Posterior cingulate gyrus (tissue), 11 donors: ENCODE measurements around the gene IL1RAP.
"Not testable (repeated sequence)": the region's sequence is repeated elsewhere in the genome, so short reads cannot be mapped to it uniquely, and the experiment has no call there.

Experiments used
- DNase-seq, 10 donors: peaks; one replicate each; pipeline versions ENCODE4 v3.0.0 to v3.0.0-alpha.2; 2020 to 2021; ENCODE audit warnings: mixed read lengths in 3 of 10
- intact Hi-C: fragments of 100-400 bp; cut with DNase I; formaldehyde crosslinking; loops from one replicate; pipeline ENCODE4 v1.15.1; 2023

IL1RAP gene, protein sequence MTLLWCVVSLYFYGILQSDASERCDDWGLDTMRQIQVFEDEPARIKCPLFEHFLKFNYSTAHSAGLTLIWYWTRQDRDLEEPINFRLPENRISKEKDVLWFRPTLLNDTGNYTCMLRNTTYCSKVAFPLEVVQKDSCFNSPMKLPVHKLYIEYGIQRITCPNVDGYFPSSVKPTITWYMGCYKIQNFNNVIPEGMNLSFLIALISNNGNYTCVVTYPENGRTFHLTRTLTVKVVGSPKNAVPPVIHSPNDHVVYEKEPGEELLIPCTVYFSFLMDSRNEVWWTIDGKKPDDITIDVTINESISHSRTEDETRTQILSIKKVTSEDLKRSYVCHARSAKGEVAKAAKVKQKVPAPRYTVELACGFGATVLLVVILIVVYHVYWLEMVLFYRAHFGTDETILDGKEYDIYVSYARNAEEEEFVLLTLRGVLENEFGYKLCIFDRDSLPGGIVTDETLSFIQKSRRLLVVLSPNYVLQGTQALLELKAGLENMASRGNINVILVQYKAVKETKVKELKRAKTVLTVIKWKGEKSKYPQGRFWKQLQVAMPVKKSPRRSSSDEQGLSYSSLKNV

GRCh38 chr3:190513409-190514370, at the start of gene IL1RAP:
IL1RAP (plus strand) TSS chr3:190514085; CDS start chr3:190564290, 50,205 bp downstream.
- peak; percentile 71 to 98 (median 86) for DNase-seq
- intact Hi-C loops, result no loop called here

DNA sequence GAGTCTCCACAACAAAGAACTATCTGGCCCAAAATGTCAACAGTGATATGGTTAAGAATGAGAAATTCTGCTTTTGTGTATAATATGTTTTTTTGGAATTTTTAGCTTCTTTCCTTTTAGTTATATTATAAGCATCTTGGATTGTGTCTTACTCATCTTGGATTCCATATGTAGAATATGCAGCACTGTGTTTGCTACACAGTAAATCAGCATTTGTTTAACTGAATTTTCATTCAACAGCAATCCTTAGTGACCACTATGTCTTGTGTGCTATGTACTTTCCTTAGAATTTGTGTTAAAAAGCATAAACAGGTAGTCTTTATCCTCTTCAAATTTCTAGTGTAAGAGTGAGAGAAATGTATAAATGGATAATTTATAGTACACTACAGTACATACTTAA, 46.0 kb upstream of the IL1RAP start:
- no peak for DNase-seq
- intact Hi-C loops, result no loop called here

DNA sequence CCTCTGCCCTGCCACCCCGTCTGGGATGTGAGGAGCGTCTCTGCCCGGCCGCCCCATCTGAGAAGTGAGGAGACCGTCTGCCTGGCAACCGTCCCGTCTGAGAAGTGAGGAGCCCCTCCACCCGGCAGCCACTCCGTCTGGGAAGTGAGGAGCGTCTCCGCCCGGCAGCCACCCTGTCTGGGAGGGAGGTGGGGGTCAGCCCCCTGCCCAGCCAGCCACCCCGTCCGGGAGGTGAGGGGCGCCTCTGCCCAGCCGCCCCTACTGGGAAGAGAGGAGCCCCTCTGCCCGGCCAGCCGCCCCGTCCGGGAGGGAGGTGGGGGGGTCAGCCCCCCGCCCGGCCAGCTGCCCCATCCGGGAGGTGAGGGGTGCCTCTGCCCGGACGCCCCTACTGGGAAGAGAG, 40.6 kb upstream of the IL1RAP start:
- DNase-seq, result peak in 1 of 10 donors; percentile 77
- intact Hi-C loops, result not testable (repeated sequence)

DNA sequence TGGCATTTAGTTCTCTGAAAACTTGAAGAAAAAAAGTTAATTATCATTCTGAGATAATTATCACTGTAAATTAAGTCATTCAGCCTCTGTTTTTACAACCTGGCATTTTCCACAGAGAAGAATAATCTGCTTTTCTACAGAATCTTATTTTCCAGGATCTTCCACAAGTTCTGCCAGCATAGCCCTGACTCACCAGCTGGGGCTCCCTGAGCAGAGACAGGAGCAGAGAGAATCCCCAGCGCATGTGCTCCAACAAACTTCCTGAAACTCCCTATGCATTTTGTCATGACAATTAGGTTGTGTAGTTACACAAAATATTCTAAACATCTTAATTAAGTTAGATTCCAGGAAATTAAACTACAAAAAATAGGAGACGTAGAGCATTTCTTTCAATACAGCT, 32.1 kb upstream of the IL1RAP start:
- intact Hi-C loops, result no loop called here
- DNase-seq, result peak in 1 of 10 donors; percentile 62

DNA sequence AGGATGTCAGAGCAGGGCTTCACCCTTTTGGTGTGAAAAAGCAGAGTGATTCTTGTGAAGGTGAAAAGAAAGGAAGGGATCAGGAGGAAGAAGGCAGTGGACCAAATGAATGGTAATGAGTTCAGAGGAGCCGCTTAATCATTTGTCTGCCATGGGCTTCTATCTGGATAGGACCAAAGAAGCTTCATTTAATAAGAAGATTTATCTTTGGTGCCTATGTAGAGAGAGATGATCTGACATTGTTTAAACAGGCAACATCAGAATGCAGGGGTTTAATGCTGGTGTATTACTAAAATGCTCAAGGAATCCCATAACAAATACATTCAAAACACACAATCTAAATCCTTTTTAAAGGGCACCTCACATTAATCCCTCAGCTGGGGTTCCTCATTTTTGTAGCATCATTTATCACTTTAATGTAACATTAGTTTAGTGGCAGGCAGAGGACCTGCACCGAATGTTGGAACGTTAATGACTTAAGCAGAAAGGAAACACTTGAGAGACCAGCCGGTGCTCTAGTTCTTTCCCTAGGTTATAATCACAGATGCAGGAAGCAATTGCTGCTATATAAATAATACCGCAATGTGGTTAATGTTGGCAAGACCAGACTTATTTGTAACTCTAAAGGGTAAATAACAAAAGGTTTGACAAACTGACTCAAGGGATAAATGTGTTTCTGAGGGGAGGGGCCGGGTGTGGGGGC, 27.9 kb upstream of the IL1RAP start:
- DNase-seq, result no peak
- intact Hi-C loops, result no loop called here

DNA sequence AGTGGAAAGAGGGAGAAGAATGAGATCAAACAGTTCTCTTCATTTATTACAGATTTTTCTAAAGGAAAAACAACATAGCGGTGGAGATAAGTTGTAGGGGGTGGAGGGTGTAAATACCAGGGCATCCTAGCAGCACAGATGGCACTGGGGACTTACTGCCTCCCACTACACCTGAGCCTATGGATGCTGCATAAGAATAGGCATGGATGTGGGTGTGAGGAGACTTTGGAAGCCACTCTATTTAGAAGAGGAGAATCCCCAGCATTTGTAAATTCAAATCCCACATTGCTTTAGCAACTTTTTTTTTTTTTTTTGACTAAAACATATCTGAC, 27.4 kb upstream of the IL1RAP start:
- intact Hi-C loops, result no loop called here
- DNase-seq, result peak in 5 of 10 donors; percentile 9 to 73 (median 68)

DNA sequence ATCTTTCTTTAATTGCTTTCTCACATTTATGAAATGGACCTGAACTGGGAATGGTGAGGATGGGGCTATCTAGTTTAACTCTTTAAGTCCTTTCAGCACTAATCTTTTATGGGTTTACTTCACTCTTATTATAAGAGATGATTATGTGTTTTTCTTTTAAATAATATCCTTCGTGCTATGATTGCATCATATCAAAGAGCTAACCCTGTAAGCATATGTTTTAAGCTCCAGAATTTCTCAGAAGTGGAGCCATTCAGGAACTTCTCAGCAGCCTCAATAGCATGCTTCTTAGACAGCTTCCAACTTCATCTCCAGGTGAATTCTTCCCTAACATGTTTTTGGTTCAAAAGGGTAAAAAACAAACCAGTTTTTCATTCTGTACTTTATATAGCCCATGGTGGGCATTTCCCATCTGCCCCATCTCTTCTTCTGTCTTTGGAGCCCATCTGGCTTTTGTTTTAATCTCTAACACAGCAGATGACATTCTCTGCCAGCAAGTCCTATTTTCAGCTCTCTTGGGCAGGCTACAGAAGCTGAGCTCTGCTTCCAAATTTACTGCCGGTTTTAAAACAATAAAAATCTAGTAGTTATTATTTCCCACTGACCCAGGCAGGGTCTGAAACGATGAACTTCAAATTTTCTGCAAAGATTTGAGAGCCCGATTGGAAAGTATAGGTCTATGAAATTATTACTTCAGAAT, 26.8 kb upstream of the IL1RAP start:
- intact Hi-C loops, result no loop called here
- DNase-seq, result no peak

GRCh38 chr3:190491533-190492054, 22.3 kb upstream of the IL1RAP start:
- intact Hi-C loops, result no loop called here
- DNase-seq, result no peak

DNA sequence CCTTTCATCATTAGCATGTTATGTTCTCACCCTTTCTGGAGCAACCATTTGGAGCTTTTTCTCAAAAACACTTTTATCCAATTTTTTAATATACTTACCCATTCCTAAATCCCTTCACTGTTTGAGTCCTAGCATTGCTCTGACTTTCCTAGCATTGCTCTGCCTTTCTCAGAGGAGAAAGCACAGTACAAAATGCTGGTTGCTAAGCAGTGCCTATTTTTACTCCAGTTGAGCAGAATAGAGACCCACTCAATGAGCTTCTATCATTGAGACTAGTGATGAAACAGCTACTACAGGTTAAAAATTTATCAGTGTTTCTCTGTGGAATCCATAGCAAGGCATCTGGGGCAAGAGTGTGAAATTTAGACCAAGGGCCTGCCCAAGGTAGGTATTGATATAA, 21.8 kb upstream of the IL1RAP start:
- intact Hi-C loops, result no loop called here
- DNase-seq, result no peak

DNA sequence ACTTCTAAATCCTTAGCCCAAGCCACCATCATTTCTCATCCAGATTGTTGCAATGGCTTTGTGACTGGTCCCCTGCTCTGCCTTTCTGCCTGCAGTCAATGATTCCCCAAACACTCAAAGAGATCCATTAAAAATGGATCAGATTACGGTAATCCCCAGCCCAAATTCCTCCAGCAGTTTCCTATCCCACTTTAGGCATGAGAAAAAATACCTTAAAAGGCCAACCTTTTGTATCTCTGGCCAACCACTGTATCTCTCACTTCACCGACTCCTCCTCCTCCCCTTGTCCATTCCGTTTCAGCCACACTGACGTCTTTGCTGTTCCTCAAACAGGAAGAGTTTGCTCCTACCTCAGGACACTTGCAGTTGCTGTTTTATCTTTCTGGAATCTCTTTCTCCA, 20.9 kb upstream of the IL1RAP start:
- intact Hi-C loops, result no loop called here
- no peak for DNase-seq

GRCh38 chr3:190494907-190495306, 19.0 kb upstream of the IL1RAP start:
- no peak for DNase-seq
- intact Hi-C loops, result no loop called here

- DNase-seq, result no peak
- intact Hi-C loops, result no loop called here
Observed at GRCh38 chr3:190495354-190495753, 18.5 kb upstream of the IL1RAP start.

- no peak for DNase-seq
- intact Hi-C loops, result no loop called here
Observed at GRCh38 chr3:190495796-190496195, 18.1 kb upstream of the IL1RAP start.

GRCh38 chr3:190496859-190497258, 17.0 kb upstream of the IL1RAP start:
- intact Hi-C loops, result no loop called here
- DNase-seq, result no peak

DNA sequence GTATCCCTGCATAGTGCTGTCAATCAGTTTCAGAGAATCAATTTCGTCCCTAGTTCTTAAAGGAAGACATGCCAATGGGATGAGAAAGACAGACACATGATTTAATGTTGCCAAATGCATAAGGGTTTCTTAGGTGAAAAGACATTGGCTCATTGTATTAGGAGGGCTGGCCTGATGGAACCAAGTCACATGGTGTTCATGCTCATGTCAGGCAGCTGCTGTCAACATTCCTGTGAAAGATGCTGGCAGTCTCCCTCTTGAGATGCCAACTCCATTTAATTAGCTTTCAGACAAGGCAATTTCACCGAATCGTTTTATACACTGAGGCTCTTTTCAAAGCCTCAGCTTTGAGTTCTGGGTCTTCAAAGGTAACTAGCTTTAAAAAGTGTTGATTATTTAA, 16.1 kb upstream of the IL1RAP start:
- DNase-seq, result no peak
- intact Hi-C loops, result no loop called here

- intact Hi-C loops, result no loop called here
- no peak for DNase-seq
Observed at GRCh38 chr3:190498293-190498692, 15.6 kb upstream of the IL1RAP start.

GRCh38 chr3:190499122-190499521, 14.8 kb upstream of the IL1RAP start:
- no peak for DNase-seq
- intact Hi-C loops, result no loop called here

GRCh38 chr3:190502946-190503345, 10.9 kb upstream of the IL1RAP start:
- intact Hi-C loops, result no loop called here

GRCh38 chr3:190504354-190505125, 9.3 kb upstream of the IL1RAP start:
- no peak for DNase-seq
- intact Hi-C loops, result no loop called here

More at GRCh38 chr3:190502946-190503345, 10.9 kb upstream of the IL1RAP start:
- DNase-seq, result no peak
